UCSD-AML1 (cell line): ENCODE data around the gene MAST3.
A peak's percentile ranks its signal among the peaks of the same experiment; 100 is the strongest.

Experiments used
- DNase-seq: peaks from one replicate; lab custom pipeline; 2025; ENCODE audit not compliant: unreplicated experiment; lab: John Stamatoyannopoulos, UW

MAST3 gene

GRCh38 chr19:18110609-18111232, 13.1 kb downstream of the MAST3 start:
- no peak for DNase-seq

- DNase-seq: peak; percentile 85
These were observed 15.5 kb downstream of the MAST3 start for GRCh38 chr19:18112989-18113478.

- DNase-seq: no peak
These were observed 16.2 kb downstream of the MAST3 start for GRCh38 chr19:18113827-18114226.

- no peak for DNase-seq
These were observed 16.9 kb downstream of the MAST3 start for GRCh38 chr19:18114483-18114882.

- no peak for DNase-seq
These were observed 19.8 kb downstream of the MAST3 start for GRCh38 chr19:18117364-18117691.

- DNase-seq: peak; percentile 94
These were observed 20.3 kb downstream of the MAST3 start for GRCh38 chr19:18117692-18118378.

- no peak for DNase-seq
These were observed 20.9 kb downstream of the MAST3 start for GRCh38 chr19:18118420-18119012.

- no peak for DNase-seq
These were observed 21.6 kb downstream of the MAST3 start for GRCh38 chr19:18119013-18119716.

- no peak for DNase-seq
These were observed 22.1 kb downstream of the MAST3 start for GRCh38 chr19:18119717-18120105.

GRCh38 chr19:18120127-18120526, 22.5 kb downstream of the MAST3 start:
- DNase-seq: no peak

GRCh38 chr19:18121166-18121565, 23.6 kb downstream of the MAST3 start:
- DNase-seq: no peak

GRCh38 chr19:18122424-18122823, 24.8 kb downstream of the MAST3 start:
- peak; percentile 39 for DNase-seq

- DNase-seq: peak; percentile 46
These were observed 25.6 kb downstream of the MAST3 start for GRCh38 chr19:18122860-18123795.

- DNase-seq: no peak
These were observed 26.2 kb downstream of the MAST3 start for GRCh38 chr19:18123819-18124218.

GRCh38 chr19:18126097-18126496, 28.5 kb downstream of the MAST3 start:
- DNase-seq: no peak

- peak; percentile 72 for DNase-seq
These were observed 30.5 kb downstream of the MAST3 start for GRCh38 chr19:18128044-18128443.

- no peak for DNase-seq
These were observed 31.2 kb downstream of the MAST3 start for GRCh38 chr19:18128805-18129204.

- no peak for DNase-seq
These were observed 33.1 kb downstream of the MAST3 start for GRCh38 chr19:18130523-18131242.

- DNase-seq: no peak
These were observed 34.4 kb downstream of the MAST3 start for GRCh38 chr19:18131841-18132596.
